NCI-H446 treated with DMSO at 0.1 percent for 48 hours (cell line): Measurements from ENCODE around the gene MYO1D.
"Not testable (repeated sequence)": the region's sequence is repeated elsewhere in the genome, so short reads cannot be mapped to it uniquely, and the experiment has no call there.

Source experiments
- DNase-seq: peaks from one replicate; lab custom pipeline; 2025; lab: John Stamatoyannopoulos, UW

MYO1D gene

GRCh38 chr17:32894245-32894644, 17.3 kb upstream of the MYO1D start:
- no peak for DNase-seq

- DNase-seq, result not testable (repeated sequence)
These were observed 10.5 kb upstream of the MYO1D start for GRCh38 chr17:32887410-32887809.

DNA sequence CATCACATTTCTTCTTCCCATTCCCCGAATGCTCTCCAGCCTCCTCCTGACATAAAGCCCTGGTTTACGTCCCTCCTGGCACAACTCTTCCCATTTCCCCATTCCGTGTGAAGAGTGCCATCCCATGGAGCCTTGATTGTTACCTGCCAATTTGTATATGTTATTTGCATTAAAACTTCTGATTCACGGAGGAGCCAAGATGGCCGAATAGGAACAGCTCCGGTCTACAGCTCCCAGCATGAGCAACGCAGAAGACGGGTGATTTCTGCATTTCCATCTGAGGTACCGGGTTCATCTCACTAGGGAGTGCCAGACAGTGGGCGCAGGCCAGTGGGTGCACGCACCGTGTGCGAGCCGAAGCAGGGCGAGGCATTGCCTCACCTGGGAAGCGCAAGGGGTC, 10.0 kb upstream of the MYO1D start:
- DNase-seq, result not testable (repeated sequence)

GRCh38 chr17:32882734-32883133, 5.8 kb upstream of the MYO1D start:
- DNase-seq, result no peak

- no peak for DNase-seq
These were observed 5.1 kb upstream of the MYO1D start for GRCh38 chr17:32882029-32882428.

DNA sequence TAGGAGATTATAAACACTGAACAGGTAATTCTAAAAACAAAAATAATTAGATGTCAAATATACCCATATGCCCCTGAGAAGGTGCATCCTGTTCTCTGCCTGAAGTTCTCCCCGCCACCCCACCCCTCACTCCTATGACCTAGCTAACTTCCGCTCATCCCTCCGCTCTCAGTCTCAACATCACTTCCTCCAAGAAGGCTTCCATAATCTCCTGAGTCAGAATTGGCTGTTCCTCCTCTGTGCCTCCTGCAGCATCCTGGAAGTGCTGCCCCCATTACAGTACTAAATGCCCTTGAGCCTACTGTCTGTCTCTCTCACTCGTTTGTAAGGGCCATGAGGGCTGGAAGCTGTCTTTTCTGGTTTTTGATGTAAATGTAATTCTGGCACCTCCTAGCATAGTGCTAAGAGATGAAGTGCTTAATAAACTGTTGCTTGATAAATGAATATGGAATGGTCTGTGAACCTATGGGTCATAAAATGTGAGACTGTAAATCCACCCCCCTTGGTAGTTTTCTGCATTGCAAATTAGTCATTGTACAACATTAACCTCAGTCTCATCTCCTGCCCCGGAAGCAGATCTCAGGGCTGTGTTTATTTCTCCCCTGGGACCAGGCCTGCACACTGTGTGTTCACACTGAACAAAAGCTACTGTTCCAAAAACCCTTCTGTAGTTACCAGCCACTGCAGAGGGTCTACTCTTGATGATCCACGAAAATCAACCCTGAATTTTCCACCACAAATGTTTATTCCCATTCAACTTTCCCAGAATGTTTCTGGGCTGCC, 3.9 kb upstream of the MYO1D start:
- no peak for DNase-seq

DNA sequence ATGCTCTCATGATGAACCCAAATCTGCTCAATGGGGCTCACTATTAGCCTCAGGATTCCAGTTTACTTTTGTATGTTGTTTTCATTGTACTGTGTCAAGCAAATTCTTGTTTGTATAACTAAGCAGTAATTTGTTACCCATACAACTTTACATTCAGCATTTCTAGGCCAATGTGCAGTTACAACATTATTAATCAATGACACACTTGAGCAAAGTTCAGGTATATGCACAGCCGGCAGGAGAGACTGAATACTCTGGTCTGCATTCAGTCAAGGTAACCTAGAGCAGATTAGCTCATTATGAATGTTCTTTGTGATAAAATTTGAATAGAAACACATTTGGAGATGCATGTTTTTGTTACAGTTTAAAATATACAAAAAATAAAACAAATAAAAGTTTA, 2.2 kb upstream of the MYO1D start:
- no peak for DNase-seq

DNA sequence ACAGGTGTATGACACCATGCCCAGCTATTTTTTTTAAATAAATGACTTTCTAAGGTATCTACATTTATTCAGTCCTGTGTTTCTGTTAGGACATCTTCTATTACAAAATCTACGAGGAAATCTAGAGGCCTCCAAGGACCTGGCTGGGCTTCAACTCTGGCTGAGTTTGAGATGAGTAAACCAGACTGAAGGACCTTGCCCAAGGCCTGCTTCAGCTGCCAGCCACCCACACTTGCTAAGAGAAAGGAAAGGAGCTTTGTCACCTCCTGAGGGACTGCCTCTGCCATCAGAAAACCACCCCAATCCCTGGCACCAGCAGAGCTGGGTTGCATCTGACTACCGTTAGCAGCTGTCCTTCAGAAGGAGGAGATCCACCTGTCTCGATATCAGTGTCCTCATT, 1.3 kb upstream of the MYO1D start:
- DNase-seq, result no peak

GRCh38 chr17:32877164-32877764, 340 bp upstream of the MYO1D start:
- peak; percentile 51 for DNase-seq

GRCh38 chr17:32875923-32876416, 954 bp downstream of the MYO1D start:
- DNase-seq, result no peak

DNA sequence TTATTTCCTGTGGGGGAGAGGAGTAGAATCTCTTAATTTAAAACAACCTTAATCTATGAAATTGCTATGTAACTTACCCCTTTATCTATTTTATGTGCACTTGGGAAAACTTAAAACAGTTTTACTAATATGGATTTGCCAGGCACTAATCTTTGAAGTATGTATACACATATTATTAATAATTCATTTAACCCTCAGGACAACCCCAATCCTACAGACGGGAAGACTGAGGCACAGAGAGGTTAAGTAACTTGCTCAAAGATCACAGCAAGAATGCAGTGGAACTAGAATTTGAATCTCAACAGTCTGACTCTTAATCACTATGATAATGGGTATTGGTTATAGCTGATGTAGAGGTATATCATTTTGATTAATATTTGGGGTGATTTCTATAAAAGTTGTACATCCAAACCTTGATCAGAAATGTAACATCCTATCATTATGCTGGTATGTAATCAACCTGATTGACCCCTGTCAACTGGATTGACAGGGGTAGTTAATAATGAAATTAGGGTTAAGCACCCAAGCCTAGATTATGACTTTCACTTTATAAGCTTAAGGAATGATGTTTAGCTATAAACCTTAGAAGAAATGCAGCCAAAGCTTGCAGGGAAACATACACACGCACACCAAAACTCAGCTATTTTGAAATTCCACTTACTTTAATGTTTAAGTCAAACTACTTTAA, 1.6 kb downstream of the MYO1D start:
- DNase-seq, result no peak

- no peak for DNase-seq
These were observed 3.8 kb downstream of the MYO1D start for GRCh38 chr17:32873114-32873513.

- no peak for DNase-seq
These were observed 5.2 kb downstream of the MYO1D start for GRCh38 chr17:32871746-32872145.

DNA sequence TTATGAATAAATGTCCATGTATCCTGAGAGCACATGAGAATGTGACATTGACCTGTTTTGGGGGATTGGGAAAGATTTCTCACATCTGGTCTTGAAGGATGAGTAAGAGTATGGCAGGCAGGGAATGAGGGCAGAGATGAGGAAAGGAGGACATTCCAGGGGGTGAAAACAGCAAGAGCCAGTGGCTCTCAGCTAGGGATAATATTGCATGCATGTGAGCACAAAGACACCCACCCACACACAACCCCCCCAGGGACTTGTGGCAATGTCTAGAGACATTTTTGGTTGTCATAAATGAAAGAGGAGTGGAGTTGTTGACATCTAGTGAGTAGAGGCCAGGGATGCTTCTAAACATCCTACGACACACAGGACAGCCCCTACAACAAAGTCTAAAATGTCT, 6.0 kb downstream of the MYO1D start:
- DNase-seq, result no peak

DNA sequence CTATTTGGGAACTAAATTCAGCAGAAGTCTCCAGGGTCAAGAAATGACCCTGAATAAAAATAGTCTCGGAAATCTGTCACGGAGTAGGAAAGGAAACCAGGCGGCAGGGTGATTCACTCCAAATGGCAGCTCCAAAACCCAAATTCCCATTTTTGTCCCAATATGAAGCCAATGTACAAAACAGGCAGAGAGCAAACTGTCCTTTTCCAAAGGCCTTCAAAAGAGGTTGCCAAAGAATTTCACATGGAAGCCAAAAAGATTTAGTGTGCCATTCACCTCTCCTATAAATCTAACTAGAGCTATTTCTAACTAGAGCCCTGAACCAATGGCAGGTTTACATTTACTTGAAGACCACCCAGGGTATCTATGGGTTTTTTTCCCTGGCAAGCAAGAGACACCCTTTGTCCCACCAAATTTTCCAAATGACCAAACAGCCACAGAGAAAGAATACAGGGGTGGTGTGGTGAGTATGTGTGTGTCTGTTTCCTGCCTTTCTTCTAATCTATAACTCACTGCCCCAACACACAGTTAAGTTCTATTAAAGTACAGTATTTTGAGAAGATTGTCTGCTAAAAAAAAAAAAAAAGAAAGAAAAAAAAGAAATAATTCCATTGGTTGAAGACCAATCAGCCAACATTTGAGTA, 6.8 kb downstream of the MYO1D start:
- DNase-seq, result no peak

GRCh38 chr17:32869345-32870026, 7.4 kb downstream of the MYO1D start:
- no peak for DNase-seq

GRCh38 chr17:32865141-32865540, 11.8 kb downstream of the MYO1D start:
- no peak for DNase-seq

DNA sequence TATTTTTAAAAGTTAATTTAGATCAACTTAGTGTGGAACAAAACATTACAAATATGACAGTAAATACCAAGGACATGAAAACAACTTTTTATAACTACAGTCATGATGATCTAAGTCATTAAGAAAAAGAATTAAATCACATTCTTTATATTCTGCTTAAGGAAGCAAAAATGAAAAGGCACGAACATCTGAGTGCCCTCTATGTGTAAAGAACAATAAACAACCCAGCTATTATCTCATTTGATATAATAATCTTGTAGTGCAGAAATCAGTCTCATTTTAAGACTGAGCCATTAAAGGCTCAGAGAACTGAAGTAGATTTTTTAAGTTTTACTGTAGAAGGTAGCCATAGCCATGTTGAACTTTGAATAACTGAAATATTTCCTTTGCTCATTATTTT, 13.4 kb downstream of the MYO1D start:
- no peak for DNase-seq

DNA sequence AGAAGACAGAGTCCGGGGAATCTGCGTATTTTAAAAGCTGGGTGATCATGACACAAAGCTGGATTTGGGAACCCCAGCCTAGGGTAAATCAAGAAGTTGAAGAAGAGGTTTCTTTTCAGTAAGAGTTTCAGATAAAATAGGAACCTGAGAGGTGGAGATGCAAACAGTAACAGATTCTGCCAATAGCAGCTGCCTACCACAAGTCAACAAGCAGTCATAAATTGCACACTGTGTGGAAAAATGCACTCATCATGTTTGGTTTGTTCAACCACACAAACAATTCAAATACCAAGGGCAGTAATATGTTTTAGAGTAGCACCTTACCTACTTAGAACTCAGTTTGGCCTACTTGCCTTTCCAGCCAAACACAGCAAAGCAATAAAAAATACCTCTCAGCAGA, 14.0 kb downstream of the MYO1D start:
- DNase-seq, result no peak

DNA sequence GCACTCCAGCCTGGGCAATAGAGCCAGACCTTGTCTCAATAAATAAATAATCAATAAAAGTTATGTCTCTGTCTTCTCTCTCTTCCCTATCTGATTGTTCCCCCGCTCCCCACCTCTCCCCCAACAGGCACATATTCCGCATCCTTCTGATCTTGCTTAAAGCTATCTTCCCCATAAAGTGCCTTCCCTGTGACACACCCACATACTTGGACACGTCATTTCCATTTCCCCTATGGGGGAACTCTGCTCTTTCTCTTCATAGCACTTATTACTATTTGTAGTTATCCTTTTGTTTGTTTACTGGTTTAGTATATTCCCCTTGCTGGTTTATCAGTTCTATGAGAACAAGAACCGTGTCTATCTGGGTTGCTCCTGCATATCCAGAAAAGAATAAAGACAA, 14.9 kb downstream of the MYO1D start:
- DNase-seq, result no peak

GRCh38 chr17:32859857-32860525, 16.9 kb downstream of the MYO1D start:
- no peak for DNase-seq
